Stomach (tissue), 9 donors: ENCODE measurements around the gene SNX32. TPM values are rescaled to one million over a fixed set of nuclear protein-coding genes. Genes with fewer than 3 reads are reported as not detected.

Experiments used
- DNase-seq, 2 donors: peaks; one replicate each; pipeline versions ENCODE4 v3.0.0 to v3.0.0-alpha.2; 2013 to 2019
- H3K27ac ChIP-seq, 5 donors: fragments of 200-600 bp in 4 of 5; sonication (generic) in 4 of 5; one replicate each; pipeline ENCODE4 v1.5.1; 2013 to 2019; ENCODE audit warnings: mild to moderate bottlenecking in 1 of 5, moderate library complexity in 1 of 5
- H3K27me3 ChIP-seq, 3 donors: fragments of 200-600 bp; sonication (generic); one replicate each; pipeline ENCODE4 v1.5.1; 2017 to 2019; ENCODE audit warnings: mixed run types in 1 of 3
- H3K36me3 ChIP-seq, 4 donors: fragments of 200-600 bp; sonication (generic); 1 replicate in 3 of 4; 2 replicates in 1 of 4; pipeline ENCODE4 v1.5.1; 2016 to 2019
- H3K4me1 ChIP-seq, 4 donors: fragments of 200-600 bp; sonication (generic); one replicate each; pipeline ENCODE4 v1.5.1; 2016 to 2019
- H3K4me3 ChIP-seq, 4 donors: fragments of 200-600 bp; sonication (generic) in 3 of 4; one replicate each; pipeline ENCODE4 v1.5.1; 2016 to 2019; ENCODE audit warnings: mild to moderate bottlenecking in 1 of 4
- H3K9me3 ChIP-seq, 4 donors: fragments of 200-600 bp; sonication (generic); one replicate each; pipeline ENCODE4 v1.5.1; 2016 to 2019
- EP300 ChIP-seq: sonication (generic); formaldehyde crosslinking; IDR thresholded peaks from one replicate; pipeline ENCODE4 v1.6.1; 2017; ENCODE audit warnings: antibody characterized with exemption
- POLR2A ChIP-seq, 4 donors: fragments of 450-650 bp; IDR thresholded peaks; one replicate each; pipeline ENCODE4 v1.6.1; 2016; ENCODE audit warnings: antibody characterized with exemption in 4 of 4, control low read depth in 2 of 4, mild to moderate bottlenecking in 1 of 4, moderate library complexity in 1 of 4
- POLR2AphosphoS5 ChIP-seq, 3 donors: sonication (generic); formaldehyde crosslinking; IDR thresholded peaks; one replicate each; pipeline ENCODE4 v1.6.1; 2016; ENCODE audit warnings: antibody characterized with exemption in 3 of 3
- WGBS, 5 donors: extraction: QIAGEN DNeasy Blood & Tissue Kit in 3 of 5; methylation state at CpG; one replicate each; pipeline versions ENCODE4 v1.1.5 to v1.1.7; 2013 to 2018; 5-methylcytosine and 5-hydroxymethylcytosine counted together
- intact Hi-C: fragments of 100-400 bp; cut with DNase I; formaldehyde crosslinking; loops from one replicate; pipeline ENCODE4 v1.15.1; 2023; ENCODE audit warnings: low total_unique reads
- polyA plus RNA-seq, 3 donors: library from polyadenylated mRNA; stranded (reverse); fragments of 200-250 nt; gene quantifications; one replicate each; pipeline ENCODE4 v1.2.3, GENCODE V29; 2013
- total RNA-seq, 5 donors: library from RNA; depleted of rRNA; stranded (reverse); fragments of >200 nt; gene quantifications; one replicate each; pipeline versions ENCODE4 v1.1.0 to v1.2.3, GENCODE V29; 2014 to 2016
- TF ChIP-seq, protein P1 (sequence below), 7 experiments: fragments of 450-650 bp in 4 of 7; fragments of 200-600 bp in 3 of 7; sonication (generic) in 3 of 7; IDR thresholded peaks; one replicate each; pipeline ENCODE4 v1.5.1; 2016 to 2019; ENCODE audit warnings: antibody characterized with exemption in 7 of 7, control low read depth in 2 of 7, mild to moderate bottlenecking in 1 of 7
- donor health status: healthy with polysubstance abuse.
- donor health status: Bipolar disorder and iron deficiency.
- donor health status: healthy.

SNX32 gene
- total and polyA plus RNA-seq, 8 donors, result 0.25 to 1.4 (median 0.76) TPM; not detected in 2

DNA sequence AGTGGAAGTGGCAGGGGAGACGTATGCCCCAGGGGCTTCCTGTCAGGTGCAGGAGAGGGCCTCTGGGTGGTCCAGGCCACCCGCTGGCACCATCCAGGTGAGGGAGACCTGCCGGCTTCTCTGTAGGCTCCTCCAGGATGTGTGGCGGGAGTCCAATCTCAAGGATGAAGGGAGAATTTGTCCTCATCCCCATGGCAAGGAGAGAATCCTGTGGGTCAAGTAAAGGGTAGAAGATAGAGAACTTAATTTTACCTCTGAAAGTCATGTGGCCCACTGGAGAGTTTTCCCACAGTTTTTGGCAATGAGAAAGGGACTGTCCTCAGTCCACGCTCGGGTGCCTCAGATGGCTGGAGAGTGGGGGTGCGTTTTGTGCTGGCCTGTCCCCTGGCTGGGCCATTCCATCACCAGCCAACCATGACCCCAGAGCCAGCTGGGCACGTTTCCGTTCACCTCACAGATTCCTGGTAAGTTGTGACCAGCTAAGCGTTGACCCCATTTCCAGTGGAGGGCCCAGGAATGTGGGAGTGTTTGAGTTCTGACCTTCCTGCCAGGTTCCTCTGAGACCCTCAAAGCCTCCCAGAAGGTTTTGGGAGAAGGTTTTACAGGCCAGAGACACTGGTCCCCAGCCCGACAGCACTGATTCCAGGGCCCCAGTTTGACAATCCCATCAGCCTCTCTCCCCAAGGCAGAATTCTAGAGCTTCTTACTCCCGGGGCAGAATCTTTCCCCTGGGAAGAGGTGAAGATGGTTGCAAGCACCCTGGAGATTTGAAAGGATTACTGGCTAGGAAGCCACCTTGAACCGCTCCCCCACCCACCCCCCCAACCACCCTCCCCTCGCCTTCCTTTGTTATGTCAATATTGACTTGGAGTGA, 44.3 kb upstream of the SNX32 start:
- DNase-seq, result no peak
- TF ChIP-seq POLR2A (IDR thresholded peaks at IDR 0.05) (no peak), EP300 (no peak), POLR2AphosphoS5 (IDR thresholded peaks at IDR 0.05) (no peak)
- TF ChIP-seq, protein P1, sequence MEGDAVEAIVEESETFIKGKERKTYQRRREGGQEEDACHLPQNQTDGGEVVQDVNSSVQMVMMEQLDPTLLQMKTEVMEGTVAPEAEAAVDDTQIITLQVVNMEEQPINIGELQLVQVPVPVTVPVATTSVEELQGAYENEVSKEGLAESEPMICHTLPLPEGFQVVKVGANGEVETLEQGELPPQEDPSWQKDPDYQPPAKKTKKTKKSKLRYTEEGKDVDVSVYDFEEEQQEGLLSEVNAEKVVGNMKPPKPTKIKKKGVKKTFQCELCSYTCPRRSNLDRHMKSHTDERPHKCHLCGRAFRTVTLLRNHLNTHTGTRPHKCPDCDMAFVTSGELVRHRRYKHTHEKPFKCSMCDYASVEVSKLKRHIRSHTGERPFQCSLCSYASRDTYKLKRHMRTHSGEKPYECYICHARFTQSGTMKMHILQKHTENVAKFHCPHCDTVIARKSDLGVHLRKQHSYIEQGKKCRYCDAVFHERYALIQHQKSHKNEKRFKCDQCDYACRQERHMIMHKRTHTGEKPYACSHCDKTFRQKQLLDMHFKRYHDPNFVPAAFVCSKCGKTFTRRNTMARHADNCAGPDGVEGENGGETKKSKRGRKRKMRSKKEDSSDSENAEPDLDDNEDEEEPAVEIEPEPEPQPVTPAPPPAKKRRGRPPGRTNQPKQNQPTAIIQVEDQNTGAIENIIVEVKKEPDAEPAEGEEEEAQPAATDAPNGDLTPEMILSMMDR (IDR thresholded peaks at IDR 0.05), result no peak
- H3K27ac ChIP-seq, result peak overlapping the region in 4 of 5 donors; percentile 27 to 74 (median 50)
- H3K4me1 ChIP-seq, result peaks cover 31 to 82% (median 78%) of the 10 kb centered on the region in 4 donors
- H3K36me3 ChIP-seq, result no peaks in the 10 kb centered on the region
- intact Hi-C loops, result no loop called here
- WGBS, 5 donors, result 62 to 75% (median 67%) methylated on average over 11 to 14 of the region's 14 CpGs
- H3K27me3 ChIP-seq, result peaks cover 19 to 64% (median 33%) of the 10 kb centered on the region in 3 donors
- no peaks in the 10 kb centered on the region for H3K9me3 ChIP-seq
- no peak overlapping the region for H3K4me3 ChIP-seq

DNA sequence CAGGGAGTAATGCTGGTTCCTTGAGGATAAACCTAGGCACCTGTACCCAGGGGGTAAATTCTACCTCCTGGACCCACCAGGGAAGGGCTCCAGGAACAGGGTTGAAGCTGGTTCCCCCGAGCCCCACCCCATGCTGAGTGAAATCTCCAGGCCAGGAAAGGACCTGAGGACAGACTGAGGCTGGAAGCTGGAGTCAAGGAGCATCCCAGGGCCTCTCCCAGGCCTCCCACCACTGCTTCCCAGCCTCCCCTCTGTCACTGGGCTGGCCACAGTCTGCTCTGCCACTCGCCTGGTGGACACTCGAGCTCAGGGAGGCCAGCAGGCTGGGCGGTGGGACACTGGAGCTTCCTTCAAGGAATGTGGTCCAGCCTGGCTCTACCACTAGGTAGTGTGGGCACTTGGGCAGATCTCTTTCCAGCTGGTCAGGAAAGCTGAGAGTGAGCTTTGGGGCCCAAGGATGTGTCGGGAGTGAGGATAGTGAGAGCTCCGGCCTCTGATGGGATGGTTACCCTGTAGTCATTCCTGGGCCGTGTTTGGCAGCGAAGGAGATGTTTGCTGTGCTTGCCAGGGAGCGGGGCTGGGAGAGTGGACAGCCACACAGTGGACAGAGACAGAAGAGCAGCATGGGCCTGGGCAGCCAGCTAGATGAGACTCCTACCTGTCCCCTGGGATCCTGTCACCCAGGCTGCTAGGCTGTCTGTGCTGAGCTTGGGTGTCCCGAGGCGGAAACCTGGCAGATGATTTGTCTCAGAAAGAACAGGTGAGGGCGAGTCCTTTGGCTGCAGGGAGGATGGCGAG, 43.5 kb upstream of the SNX32 start:
- DNase-seq, result no peak
- Histone ChIP-seq H3K27ac (no peak overlapping the region), H3K36me3 (peaks cover 0 to 8% (median 0%) of the 10 kb centered on the region in 4 donors), H3K4me1 (peaks cover 31 to 82% (median 78%) of the 10 kb centered on the region in 4 donors), H3K27me3 (peaks cover 19 to 64% (median 33%) of the 10 kb centered on the region in 3 donors), H3K4me3 (no peak overlapping the region), H3K9me3 (no peaks in the 10 kb centered on the region)
- WGBS, 5 donors, result 69 to 96% (median 71%) methylated on average over 9 to 13 of the region's 13 CpGs
- TF ChIP-seq POLR2AphosphoS5 (IDR thresholded peaks at IDR 0.05), result no peak
- TF ChIP-seq, protein P1 (IDR thresholded peaks at IDR 0.05), result no peak
- no peak for TF ChIP-seq POLR2A (IDR thresholded peaks at IDR 0.05)
- no peak for TF ChIP-seq EP300
- intact Hi-C loops, result no loop called here

DNA sequence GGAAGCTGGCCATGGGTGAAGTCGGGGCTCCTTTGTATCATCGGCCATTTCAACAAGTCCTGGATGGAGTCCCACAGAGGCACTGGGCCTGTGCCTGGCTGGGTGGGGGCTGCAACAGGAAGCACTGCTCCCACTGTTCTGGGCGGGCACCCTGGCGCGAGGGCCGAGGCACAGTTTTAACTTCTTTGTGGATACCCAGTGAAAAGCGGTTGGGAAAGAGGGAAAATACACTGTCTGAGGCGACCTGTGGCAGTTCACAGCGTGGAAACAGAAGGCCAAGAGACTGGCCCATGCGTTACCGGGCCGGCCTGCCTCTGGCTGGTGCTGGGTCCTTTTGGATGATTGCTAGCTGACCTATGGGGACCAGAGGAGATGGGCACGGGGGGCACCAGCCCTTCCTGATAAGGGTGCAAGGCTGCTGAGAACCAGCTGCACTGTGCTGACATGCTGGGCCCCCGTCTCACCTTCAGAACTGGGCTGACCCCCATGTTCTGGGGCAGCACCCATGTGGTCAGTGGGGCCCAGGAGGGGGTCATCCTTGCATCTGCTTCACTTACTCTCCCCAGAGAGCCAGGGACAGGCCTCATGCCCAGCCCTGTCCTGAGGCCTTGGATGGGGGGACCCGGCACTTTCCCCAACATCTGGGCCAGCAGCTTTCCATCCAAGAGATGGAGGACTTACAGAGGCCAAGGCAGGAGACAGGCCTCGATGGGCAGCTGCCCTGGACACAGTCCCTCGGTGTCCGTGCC, 42.7 kb upstream of the SNX32 start:
- TF ChIP-seq, protein P1 (IDR thresholded peaks at IDR 0.05), result no peak
- no peak for TF ChIP-seq POLR2AphosphoS5 (IDR thresholded peaks at IDR 0.05)
- intact Hi-C loops, result no loop called here
- Histone ChIP-seq H3K36me3 (peaks cover 0 to 11% (median 0%) of the 10 kb centered on the region in 4 donors), H3K4me1 (peaks cover 29 to 75% (median 75%) of the 10 kb centered on the region in 4 donors), H3K27ac (peak overlapping the region in 1 of 5 donors; percentile 42), H3K27me3 (peaks cover 17 to 56% (median 28%) of the 10 kb centered on the region in 3 donors), H3K4me3 (no peak overlapping the region), H3K9me3 (no peaks in the 10 kb centered on the region)
- no peak for DNase-seq
- 78 to 93% (median 87%) methylated on average over 17 to 18 of the region's 18 CpGs for WGBS, 5 donors
